SK-N-SH (cell line): ENCODE data around the gene ARAP3. TPM values are rescaled to one million over a fixed set of nuclear protein-coding genes. Genes with fewer than 3 reads are reported as not detected.
"Not testable (repeated sequence)": the region's sequence is repeated elsewhere in the genome, so short reads cannot be mapped to it uniquely, and the experiment has no call there.

Experiments used
- CTCF ChIA-PET: fragments of 300-600, 350-600 bp; formaldehyde crosslinking; extraction: SDS; loops from one replicate; lab custom pipeline; 2021; lab: Yijun Ruan, JAX
- POLR2A ChIA-PET: fragments of 350-600 bp; sonication (Branson Sonifier 250); formaldehyde crosslinking; extraction: SDS; loops from one replicate; lab custom pipeline; 2020; ENCODE audit warnings: antibody characterized with exemption, inconsistent platforms; lab: Yijun Ruan, JAX
- DNase-seq: peaks from one replicate; pipeline ENCODE4 v3.0.0; 2012
- H2AFZ ChIP-seq: fragments of 200-600 bp; sonication (generic); 2 replicates; pipeline ENCODE4 v1.8.1; 2016; ENCODE audit warnings: antibody characterized with exemption, mild to moderate bottlenecking, low read depth
- H3F3A ChIP-seq: fragments of 200-600 bp; sonication (generic); replicated peaks from 2 replicates; pipeline ENCODE3; 2016; ENCODE audit warnings: antibody characterized with exemption, mild to moderate bottlenecking; ENCODE audit not compliant: insufficient read depth
- H3K27ac ChIP-seq, 2 experiments: fragments of 200-500 bp in 1 of 2; fragments of 200-600 bp in 1 of 2; sonication (Bioruptor generic) in 1 of 2; sonication (generic), shearing (Covaris generic) in 1 of 2; 2 replicates each; pipeline versions ENCODE4 v1.5.1 to v1.6.1; 2014 to 2016; ENCODE audit warnings: low read depth in 2 of 2, inconsistent platforms in 1 of 2, low read length in 1 of 2, mild to moderate bottlenecking in 1 of 2, mixed read lengths in 1 of 2
- H3K27me3 ChIP-seq: fragments of 200-600 bp; sonication (generic), shearing (Covaris generic); 2 replicates; pipeline ENCODE4 v1.6.1; 2016; ENCODE audit warnings: mixed run types; ENCODE audit not compliant: insufficient read depth
- H3K36me3 ChIP-seq, 2 experiments: fragments of 200-500 bp in 1 of 2; fragments of 200-600 bp in 1 of 2; sonication (Bioruptor generic) in 1 of 2; sonication (generic) in 1 of 2; replicated peaks in 1 of 2; 2 replicates each; pipeline versions ENCODE3 to v1.5.1; 2014 to 2016; ENCODE audit warnings: low read length in 1 of 2, mild to moderate bottlenecking in 1 of 2; ENCODE audit not compliant: insufficient read depth in 2 of 2, control insufficient read depth in 1 of 2
- H3K4me1 ChIP-seq, 2 experiments: fragments of 200-500 bp in 1 of 2; fragments of 200-600 bp in 1 of 2; sonication (Bioruptor generic) in 1 of 2; sonication (generic), shearing (Covaris generic) in 1 of 2; 2 replicates each; pipeline versions ENCODE4 v1.5.1 to v1.6.1; 2014 to 2016; ENCODE audit warnings: low read depth in 1 of 2, low read length in 1 of 2, mixed run types in 1 of 2; ENCODE audit not compliant: insufficient read depth in 2 of 2, control insufficient read depth in 1 of 2
- H3K4me2 ChIP-seq: fragments of 200-600 bp; sonication (generic), shearing (Covaris generic); 2 replicates; pipeline ENCODE4 v1.6.1; 2017; ENCODE audit warnings: mixed run types
- H3K4me3 ChIP-seq, 2 experiments: fragments of 200-500 bp in 1 of 2; fragments of 200-600 bp in 1 of 2; sonication (Bioruptor generic) in 1 of 2; sonication (generic), shearing (Covaris generic) in 1 of 2; 2 replicates each; pipeline versions ENCODE4 v1.5.1 to v1.8.1; 2014 to 2016; ENCODE audit warnings: low read depth in 2 of 2, inconsistent platforms in 1 of 2, low read length in 1 of 2, mild to moderate bottlenecking in 1 of 2, mixed read lengths in 1 of 2, moderate library complexity in 1 of 2
- H3K79me2 ChIP-seq: fragments of 200-600 bp; sonication (generic); 2 replicates; pipeline ENCODE4 v1.8.1; 2017; ENCODE audit warnings: mild to moderate bottlenecking; ENCODE audit not compliant: insufficient read depth
- H3K9ac ChIP-seq: fragments of 200-600 bp; sonication (generic); 2 replicates; pipeline ENCODE4 v1.6.1; 2017; ENCODE audit warnings: mixed run types
- H3K9me2 ChIP-seq: fragments of 200-600 bp; sonication (generic); 2 replicates; pipeline ENCODE4 v1.6.1; 2017; ENCODE audit warnings: mixed run types
- H3K9me3 ChIP-seq: fragments of 200-600 bp; sonication (generic); 2 replicates; pipeline ENCODE4 v1.6.1; 2017; ENCODE audit warnings: mixed run types, mild to moderate bottlenecking, moderate library complexity
- H4K20me1 ChIP-seq: fragments of 200-600 bp; sonication (generic); 2 replicates; pipeline ENCODE4 v1.6.1; 2017; ENCODE audit warnings: mild to moderate bottlenecking, mixed run types; ENCODE audit not compliant: insufficient read depth
- CHD2 ChIP-seq: fragments of 150-350 bp; IDR thresholded peaks from 2 replicates; pipeline ENCODE4 v1.6.1; 2018; ENCODE audit warnings: low read length; ENCODE audit not compliant: partially characterized antibody
- EZH2phosphoT487 ChIP-seq: fragments of 200-600 bp; sonication (generic); IDR thresholded peaks from 2 replicates; pipeline ENCODE4 v1.6.1; 2017; ENCODE audit warnings: low read depth, mixed run types, mild to moderate bottlenecking, antibody characterized with exemption, moderate library complexity, borderline replicate concordance
- FOXJ3 ChIP-seq: sonication (generic); formaldehyde crosslinking; IDR thresholded peaks from 2 replicates; pipeline ENCODE4 v1.5.1; 2020; ENCODE audit warnings: mild to moderate bottlenecking, missing genetic modification reagents
- FOXM1 ChIP-seq: IDR thresholded peaks from 2 replicates; pipeline ENCODE4 v1.4.0; 2012; ENCODE audit warnings: low read depth, mild to moderate bottlenecking
- GABPA ChIP-seq: IDR thresholded peaks from 2 replicates; pipeline ENCODE4 v1.4.0; 2012; ENCODE audit warnings: low read depth, mild to moderate bottlenecking
- IRF3 ChIP-seq: fragments of 150-350 bp; IDR thresholded peaks from 2 replicates; pipeline ENCODE4 v1.6.1; 2016; ENCODE audit warnings: mild to moderate bottlenecking, low read depth, low read length
- JUND ChIP-seq: IDR thresholded peaks from 2 replicates; pipeline ENCODE4 v1.4.0; 2012
- MAX ChIP-seq: IDR thresholded peaks from 2 replicates; pipeline ENCODE4 v1.4.0; 2012; ENCODE audit warnings: low read depth
- MEF2A ChIP-seq: IDR thresholded peaks from 2 replicates; pipeline ENCODE4 v1.4.0; 2012; ENCODE audit warnings: low read depth, borderline replicate concordance
- NRF1 ChIP-seq: IDR thresholded peaks from 2 replicates; pipeline ENCODE4 v1.6.1; 2012; ENCODE audit warnings: low read depth, mild to moderate bottlenecking, low read length
- PBX3 ChIP-seq: IDR thresholded peaks from 2 replicates; pipeline ENCODE4; 2012
- REST ChIP-seq: IDR thresholded peaks from 2 replicates; pipeline ENCODE4 v1.6.1; 2012; ENCODE audit warnings: mild to moderate bottlenecking, low read depth, low read length, moderate library complexity
- RFX5 ChIP-seq: IDR thresholded peaks from 2 replicates; pipeline ENCODE4 v1.6.1; 2012; ENCODE audit warnings: mild to moderate bottlenecking, improper control_type of control experiment, low read length
- SIN3A ChIP-seq: IDR thresholded peaks from 2 replicates; pipeline ENCODE4 v1.6.1; 2012; ENCODE audit warnings: low read depth, mild to moderate bottlenecking, low read length, moderate library complexity, borderline replicate concordance
- TAF1 ChIP-seq: IDR thresholded peaks from 2 replicates; pipeline ENCODE4 v1.6.1; 2012; ENCODE audit warnings: low read depth, mild to moderate bottlenecking, low read length, moderate library complexity, borderline replicate concordance
- WGBS: methylation state at CpG from one replicate; pipeline ENCODE4 v1.1.6; 2017; ENCODE audit warnings: low lambda C conversion rate; 5-methylcytosine and 5-hydroxymethylcytosine counted together
- polyA plus RNA-seq, 3 experiments: library from polyadenylated mRNA; depleted of rRNA; stranded (reverse); fragments of >200 nt; gene quantifications; 2 replicates each; pipeline ENCODE4 v1.2.3, GENCODE V29; 2012

Gene ARAP3
- polyA plus RNA-seq, 1 of the 3 experiments (the other 2 are of a cell fraction): 6.5 TPM

GRCh38 chr5:141611289-141611688 is 70.7 kb downstream of the ARAP3 start:
- TF ChIP-seq GABPA (no peak), RFX5 (no peak), CHD2 (no peak), FOXJ3 (CRISPR knock-in tag) (no peak)
- TF ChIP-seq, all 33 proteins: peak for 0
- Histone ChIP-seq H3K9ac (no peak overlapping the region), H3F3A (peaks cover 6% of the 10 kb centered on the region), H3K27me3 (no peaks in the 10 kb centered on the region), H3K79me2 (peaks cover 99% of the 10 kb centered on the region), H3K27ac (no peak overlapping the region), H3K9me2 (no peaks in the 10 kb centered on the region), H4K20me1 (no peaks in the 10 kb centered on the region; the same call in 1 of the 2 replicates), H2AFZ (no peak overlapping the region), H3K36me3 (peaks cover 4 to 8% of the 10 kb centered on the region in 2 experiments), H3K4me3 (no peak overlapping the region), H3K4me2 (no peak overlapping the region), H3K4me1 (no peaks in the 10 kb centered on the region), H3K9me3 (no peaks in the 10 kb centered on the region)
- ChIA-PET POLR2A (no interaction called here), CTCF (no interaction called here)
- WGBS: 97% methylated on average over 3 of the region's 3 CpGs
- no peak for DNase-seq

GRCh38 chr5:141609921-141610320 is 72.1 kb downstream of the ARAP3 start:
- DNase-seq, H3K36me3 ChIP-seq, H3K9me2 ChIP-seq, H3K27ac ChIP-seq, H3K4me3 ChIP-seq, H3K4me1 ChIP-seq, H3K9ac ChIP-seq, H3K9me3 ChIP-seq, H3K27me3 ChIP-seq, H2AFZ ChIP-seq, H3F3A ChIP-seq, H3K4me2 ChIP-seq, H4K20me1 ChIP-seq, POLR2A ChIA-PET: not testable (repeated sequence)
- 96% methylated on average over 7 of the region's 7 CpGs for WGBS
- CTCF ChIA-PET: interaction anchor here (1.5 to 4.2 kb wide), 2 partner anchors 9 to 18 kb away, joined by 11 to 32 read pairs; partner anchors contain the start of gene DIAPH1
- H3K79me2 ChIP-seq: peaks cover 99% of the 10 kb centered on the region

GRCh38 chr5:141609044-141609443 is 73.0 kb downstream of the ARAP3 start:
- Histone ChIP-seq H3K4me2 (no peak overlapping the region), H3K4me1 (peaks cover 0 to 8% of the 10 kb centered on the region in 2 experiments; a peak in 2 of 4 replicates), H3F3A (peaks cover 6% of the 10 kb centered on the region), H3K36me3 (peaks cover 4% of the 10 kb centered on the region in 2 experiments), H2AFZ (no peak overlapping the region), H3K9me2 (no peaks in the 10 kb centered on the region), H3K9me3 (no peaks in the 10 kb centered on the region), H3K27me3 (no peaks in the 10 kb centered on the region), H3K79me2 (peaks cover 94% of the 10 kb centered on the region), H3K4me3 (no peak overlapping the region), H3K9ac (no peak overlapping the region), H4K20me1 (no peaks in the 10 kb centered on the region), H3K27ac (no peak overlapping the region)
- ChIA-PET POLR2A (no interaction called here), CTCF (interaction anchor here (1.5 to 4.2 kb wide), 3 partner anchors 10 to 17 kb away, joined by 11 to 32 read pairs (median 13); partner anchors contain the start of gene DIAPH1)
- no peak for DNase-seq
- 97% methylated on average over 3 of the region's 3 CpGs for WGBS
- no peak for TF ChIP-seq JUND
- TF ChIP-seq REST: no peak
- no peak for TF ChIP-seq IRF3
- no peak for TF ChIP-seq PBX3
- TF ChIP-seq FOXM1: no peak
- no peak for TF ChIP-seq TAF1
- no peak for TF ChIP-seq MEF2A
- TF ChIP-seq EZH2phosphoT487: no peak
- no peak for TF ChIP-seq GABPA
- TF ChIP-seq NRF1: no peak
- no peak for TF ChIP-seq MAX
- TF ChIP-seq RFX5: no peak
- no peak for TF ChIP-seq SIN3A
